Right renal pelvis (tissue), 4 donors: ENCODE data around the gene SNRNP35. TPM values are rescaled to one million over a fixed set of nuclear protein-coding genes. Genes with fewer than 3 reads are reported as not detected.
"Not testable (repeated sequence)": the region's sequence is repeated elsewhere in the genome, so short reads cannot be mapped to it uniquely, and the experiment has no call there.

Experiments used
- DNase-seq, 4 donors: peaks; one replicate each; pipeline ENCODE4 v3.0.0-alpha.2; 2013; ENCODE audit warnings: low read depth in 4 of 4, low spot score in 3 of 4, missing footprints in 1 of 4
- polyA plus RNA-seq, 4 donors: library from polyadenylated mRNA; unstranded; fragments of 120-200 nt; gene quantifications; one replicate each; pipeline ENCODE4 v1.2.1, GENCODE V29; 2013; ENCODE audit not compliant: insufficient read length in 4 of 4

The SNRNP35 gene, protein sequence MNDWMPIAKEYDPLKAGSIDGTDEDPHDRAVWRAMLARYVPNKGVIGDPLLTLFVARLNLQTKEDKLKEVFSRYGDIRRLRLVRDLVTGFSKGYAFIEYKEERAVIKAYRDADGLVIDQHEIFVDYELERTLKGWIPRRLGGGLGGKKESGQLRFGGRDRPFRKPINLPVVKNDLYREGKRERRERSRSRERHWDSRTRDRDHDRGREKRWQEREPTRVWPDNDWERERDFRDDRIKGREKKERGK
- polyA plus RNA-seq = 10 to 100 TPM; 34.5 to 39.2 (median 38.4) TPM

DNA sequence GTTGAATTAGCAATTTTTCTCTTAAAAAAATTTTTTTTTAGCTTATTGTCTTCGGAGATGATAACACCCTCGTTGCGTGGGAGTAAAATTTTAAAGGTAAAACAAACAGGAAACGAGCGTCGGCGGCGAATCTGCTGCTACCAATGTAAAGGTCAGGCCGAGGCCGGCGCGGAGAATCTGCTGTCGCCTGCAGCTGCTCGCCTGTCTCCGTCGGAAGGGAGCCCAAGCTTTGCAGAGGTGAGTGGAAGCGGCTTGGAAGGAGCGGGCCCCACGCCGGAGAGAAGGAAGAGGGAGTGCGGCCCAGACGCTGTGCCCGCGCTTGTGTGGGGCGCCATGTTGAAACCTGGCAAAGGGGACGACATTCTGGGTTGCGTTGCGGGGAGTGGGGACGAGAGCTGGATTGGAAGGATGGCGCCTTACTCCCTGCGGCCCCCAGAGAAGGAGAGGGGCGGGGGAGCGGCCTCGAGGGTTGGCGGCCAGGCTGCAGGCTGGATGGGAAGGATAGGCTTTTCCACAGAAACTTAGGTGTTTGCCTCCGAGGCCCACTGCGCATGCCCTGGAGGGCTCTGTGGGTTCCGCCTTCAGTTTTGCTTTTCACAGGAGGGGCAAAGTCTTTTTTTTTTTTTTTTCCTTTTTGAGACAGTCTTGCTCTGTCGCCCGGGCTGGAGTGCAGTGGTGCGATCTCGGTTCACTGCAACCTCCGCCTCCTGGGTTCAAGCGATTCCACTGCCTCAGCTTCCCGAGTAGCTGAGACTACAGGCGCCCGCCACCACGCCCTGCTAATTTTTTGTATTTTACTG, at the start of gene SNRNP35:
TSS of gene SNRNP35 (plus strand) at position 160 of the 800 bp plus-strand sequence. CDS start 7,402 bp downstream, outside the sequence.
- peak; percentile 75 to 83 (median 79) for DNase-seq

DNA sequence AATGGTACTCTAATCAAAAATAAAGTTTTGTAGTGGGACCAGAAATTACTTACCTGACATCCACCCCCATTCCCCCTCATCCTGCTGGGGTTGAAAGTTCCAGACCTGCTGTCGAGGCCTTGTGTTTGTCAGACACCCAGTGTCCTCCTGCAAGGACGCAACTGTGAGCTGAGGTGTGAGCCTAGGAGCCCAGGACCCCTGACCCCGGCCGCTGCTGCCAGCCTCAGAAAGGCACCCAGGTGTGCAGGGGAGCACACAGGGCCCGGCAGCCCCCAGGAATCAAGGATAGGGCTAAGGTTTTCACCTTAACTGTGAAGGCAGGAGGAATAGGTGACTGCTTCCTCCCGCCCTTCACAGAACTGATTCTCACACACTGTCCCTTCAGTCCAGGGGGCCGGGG, 49.3 kb upstream of the SNRNP35 start:
- DNase-seq = not testable (repeated sequence)

DNA sequence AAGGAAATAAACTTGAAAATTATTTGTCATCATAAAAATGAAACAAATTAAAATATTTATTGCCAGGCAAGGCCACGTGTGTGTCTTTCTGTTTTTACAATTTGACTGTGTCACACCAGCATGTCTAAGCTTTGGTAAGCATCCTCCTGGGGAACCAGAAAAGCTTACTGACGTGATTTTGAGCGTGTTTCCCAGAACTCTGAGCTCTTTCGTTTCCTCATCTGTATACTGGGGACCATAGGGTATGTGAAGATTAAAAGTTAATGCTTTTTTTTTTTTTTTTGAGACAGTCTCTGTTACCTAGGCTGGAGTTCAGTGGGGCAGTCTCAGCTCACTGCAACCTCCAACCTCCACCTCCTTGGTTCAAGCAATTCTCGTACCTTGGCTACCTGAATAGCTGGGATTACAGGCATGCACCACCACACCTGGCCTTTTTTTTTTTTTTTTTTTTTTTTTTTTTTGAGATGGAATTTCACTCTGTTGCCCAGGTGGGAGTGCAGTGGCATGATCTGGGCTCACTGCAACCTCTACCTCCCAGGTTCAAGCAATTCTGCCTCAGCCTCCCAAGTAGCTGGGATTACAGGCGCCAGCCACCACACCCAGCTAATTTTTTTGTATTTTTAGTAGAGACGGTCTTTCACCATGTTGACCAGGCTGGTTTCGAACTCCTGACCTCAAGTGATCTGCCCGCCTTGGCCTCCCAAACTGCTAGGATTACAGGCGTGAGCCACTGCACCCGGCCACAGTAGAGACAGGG, 48.5 kb upstream of the SNRNP35 start:
- not testable (repeated sequence) for DNase-seq

DNA sequence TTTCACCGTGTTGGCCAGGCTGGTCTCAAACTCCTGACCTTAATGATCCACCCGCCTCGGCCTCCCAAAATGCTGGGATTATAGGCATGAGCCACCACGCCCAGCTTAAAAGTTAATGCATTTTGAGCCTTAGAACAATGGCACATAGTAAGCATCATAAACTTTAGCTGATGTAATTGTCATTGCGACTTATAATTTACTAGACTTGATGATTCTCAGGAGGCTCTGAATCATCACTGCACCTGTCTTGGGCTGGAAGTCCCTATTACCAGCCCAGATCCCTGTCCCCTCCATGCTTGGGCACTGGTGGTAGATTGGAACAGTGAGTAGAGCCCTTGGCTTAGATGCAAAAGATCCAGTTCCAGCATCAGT, 47.9 kb upstream of the SNRNP35 start:
- no peak for DNase-seq

DNA sequence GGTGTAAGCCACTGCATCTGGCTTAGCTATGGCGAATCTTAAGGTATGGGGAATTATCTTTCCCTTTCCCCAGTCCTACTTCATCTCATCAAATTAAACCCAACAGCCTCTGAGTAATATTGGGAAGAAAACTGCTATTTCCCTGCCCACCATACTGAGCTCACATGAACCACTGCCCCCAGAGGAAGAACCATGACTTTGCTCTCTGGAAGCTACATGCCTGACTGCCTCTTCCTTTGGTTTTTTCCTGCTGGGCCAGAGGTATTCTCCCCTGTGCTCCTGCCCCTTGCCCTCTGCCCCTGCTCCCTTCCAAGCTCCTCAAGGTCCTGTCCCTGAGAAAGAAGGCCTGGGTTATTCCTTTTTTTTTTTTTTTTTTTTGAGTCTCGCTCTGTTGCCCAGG, 36.6 kb upstream of the SNRNP35 start:
- no peak for DNase-seq

DNA sequence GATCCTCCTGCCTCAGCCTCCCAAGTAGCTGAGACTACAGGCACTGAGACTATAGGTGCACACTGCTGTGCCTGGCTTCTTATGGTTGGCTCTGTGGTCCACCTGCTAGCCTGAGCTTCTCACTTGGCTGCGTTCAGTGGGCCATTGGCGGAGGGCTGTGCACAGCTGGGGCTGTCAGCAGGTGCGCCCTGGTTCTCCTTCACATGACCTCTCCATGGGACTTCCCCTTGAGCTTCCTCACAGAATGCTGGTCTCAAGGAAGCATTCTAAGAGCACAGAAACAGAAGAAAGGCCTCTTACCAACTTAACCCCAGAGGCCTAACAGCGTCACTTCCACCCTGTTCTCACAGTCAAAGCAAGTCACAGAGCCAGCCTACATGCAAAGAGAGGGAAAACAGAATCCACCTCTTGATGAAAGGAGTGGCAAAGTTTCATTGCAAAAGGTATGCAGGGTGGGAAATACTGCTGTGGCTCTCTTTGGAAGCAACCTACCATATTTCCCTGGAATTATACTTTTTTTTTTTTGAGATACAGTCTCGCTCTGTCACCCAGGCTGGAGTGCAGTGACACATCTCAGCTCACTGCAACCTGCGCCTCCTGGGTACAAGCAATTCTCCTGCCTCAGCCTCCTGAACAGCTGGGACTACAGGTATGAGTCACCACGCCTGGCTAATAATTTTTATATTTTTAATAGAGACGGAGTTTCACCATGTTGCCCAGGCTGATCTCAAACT, 30.7 kb upstream of the SNRNP35 start:
- no peak for DNase-seq

DNA sequence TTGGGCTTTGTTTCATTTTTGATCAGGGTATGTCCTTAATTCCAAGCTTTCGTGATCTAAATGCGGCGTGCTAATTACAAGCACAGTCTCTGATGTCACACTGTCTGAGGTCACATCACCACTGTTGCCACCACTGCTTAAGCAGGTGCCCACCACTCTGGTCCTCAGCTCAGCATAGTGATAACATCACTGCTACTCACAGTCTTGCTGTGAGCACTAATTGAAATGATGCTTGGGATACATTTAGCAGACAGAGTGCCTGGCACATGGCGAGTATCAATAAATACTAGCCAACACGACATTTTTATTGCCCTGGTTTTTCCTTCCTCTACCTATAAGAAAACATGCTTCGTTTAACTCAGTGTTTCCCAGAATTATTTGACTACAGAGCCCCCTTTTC, 29.3 kb upstream of the SNRNP35 start:
- DNase-seq = no peak

DNA sequence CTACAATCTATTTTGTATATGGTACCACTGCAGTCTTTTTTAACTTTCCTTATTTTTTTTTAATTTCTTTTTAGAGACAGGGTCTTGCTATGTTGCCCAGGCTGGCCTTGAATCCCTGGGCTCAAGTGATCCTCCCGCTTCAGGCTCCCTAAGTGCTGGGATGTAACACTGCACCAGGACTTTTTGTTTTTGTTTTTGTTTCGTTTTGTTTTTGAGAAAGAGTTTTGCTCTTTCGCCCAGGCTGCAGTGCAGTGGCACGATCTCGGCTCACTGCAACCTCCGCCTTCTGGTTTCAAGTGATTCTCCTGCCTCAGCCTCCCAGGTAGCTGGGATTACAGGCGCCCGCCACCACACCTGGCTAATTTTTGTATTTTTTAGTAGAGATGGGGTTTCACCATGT, 28.8 kb upstream of the SNRNP35 start:
- DNase-seq = not testable (repeated sequence)

DNA sequence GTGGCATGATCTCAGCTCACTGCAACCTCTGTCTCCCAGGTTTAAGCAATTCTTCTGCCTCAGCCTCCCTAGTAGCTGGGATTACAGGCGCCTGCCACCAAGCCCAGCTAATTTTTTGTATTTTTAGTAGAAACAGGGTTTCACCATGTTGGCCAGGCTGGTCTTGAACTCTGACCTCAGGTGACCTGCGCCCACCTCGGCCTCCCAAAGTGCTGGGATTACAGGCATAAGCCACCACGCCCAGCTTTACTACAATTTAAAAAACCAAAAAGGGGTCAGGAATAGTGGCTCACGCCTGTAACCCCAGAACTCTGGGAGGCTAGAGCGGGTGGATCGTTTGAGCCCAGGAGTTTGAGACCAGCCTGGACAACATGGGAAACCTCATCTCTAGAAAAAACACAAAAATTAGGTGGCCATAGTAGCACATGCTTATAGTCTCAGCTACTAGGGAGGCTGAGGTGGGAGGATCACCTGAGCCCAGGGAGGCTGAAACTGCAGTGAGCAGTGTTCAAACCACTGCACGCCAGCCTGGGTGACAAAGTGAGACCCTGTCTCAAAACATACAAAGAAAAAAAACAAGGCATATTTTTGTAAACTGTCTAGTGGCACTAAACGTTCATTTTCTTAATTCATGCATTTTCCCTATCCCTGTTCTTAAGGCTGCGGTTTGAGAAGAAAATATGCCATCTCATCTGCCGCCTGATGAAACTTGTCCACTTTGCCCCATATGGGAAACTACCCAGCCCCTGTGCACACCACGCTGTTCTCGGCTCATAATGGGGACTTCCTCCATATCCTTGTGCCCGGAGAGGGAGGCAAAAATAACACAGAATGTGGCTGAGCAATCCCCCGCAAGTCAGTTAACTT, 25.8 kb upstream of the SNRNP35 start:
- not testable (repeated sequence) for DNase-seq

DNA sequence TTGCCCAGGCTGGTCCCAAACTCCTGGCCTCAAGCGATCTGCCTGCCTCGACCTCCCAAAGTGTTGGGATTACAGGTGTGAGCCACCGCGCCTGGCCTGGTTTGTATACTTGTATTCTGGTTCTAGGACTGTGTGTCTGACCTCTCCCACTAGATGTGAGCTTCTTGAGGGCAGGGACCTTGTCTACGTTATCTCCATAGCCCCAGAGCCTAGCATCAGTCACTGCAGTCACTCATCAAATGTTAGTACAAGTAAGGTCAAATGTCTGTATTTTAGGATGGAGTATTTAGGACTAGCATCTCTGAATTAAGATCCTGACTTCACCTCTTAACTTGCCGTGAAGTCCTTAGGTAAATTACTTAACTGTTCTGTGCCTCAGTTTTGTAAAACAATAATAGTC, 24.3 kb upstream of the SNRNP35 start:
- no peak for DNase-seq

DNA sequence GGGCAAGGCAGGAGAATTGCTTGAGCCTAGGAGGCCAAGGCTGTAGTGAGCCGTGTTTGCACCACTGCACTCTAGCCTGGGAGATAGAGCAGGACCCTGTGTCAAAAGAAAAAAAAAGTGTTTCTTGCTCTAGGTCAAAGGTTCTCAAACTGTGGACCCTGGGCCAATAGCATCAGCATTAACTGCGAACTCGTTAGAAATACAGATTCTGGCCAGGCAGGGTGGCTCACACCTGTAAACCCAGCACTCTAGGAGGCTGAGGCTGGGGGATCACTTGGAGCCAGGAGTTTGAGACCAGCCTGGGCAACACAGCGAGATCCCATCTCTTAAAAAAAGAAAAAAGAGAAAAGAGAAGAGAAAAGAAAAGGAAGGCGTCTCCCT, 22.3 kb upstream of the SNRNP35 start:
- DNase-seq = no peak

DNA sequence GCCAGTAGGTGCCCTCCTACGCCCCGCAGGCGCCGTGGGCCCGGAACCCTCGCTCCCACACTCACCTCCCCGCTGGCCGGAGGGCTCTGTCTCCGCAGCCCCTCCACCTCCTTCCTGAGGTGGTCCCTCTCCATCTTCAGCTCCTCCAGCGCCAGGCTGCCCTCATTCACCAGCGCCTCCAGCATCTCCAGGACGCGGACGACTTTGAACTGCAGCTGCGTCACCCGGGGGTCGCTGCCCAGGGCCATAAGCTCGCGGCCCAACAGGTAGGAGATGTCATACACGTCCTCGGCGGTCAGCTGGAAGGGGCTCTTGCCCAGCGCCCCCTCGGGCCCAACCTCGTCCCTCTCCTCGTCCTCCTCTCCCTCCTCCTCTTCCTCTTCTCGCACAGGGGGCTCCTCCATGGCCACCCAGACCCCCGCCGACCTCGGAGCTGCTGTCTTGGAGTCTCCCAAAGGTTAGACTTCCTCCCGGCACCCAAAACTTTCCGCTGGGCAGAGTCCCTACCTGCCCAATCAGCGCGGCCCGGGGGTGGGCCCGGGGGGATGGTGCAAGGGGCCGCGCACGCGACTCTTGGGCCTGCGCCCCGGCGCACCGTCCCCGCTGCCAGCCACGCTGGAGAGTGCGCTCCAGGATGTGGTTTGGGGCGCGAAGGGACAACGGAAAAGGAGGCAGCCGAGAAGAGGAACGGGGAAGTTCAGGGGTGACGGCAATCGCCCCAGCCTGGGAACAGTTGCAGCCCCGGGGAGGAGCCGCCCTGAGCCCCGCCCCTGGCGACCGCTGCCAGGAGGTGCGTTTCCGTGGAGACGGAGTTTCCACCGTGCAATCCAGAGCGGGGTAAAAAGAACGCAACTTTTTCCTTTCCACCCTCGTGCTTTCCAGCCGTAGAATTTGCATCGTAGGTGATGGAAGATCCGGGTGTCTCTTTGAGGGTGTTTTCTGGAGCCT, 21.6 kb upstream of the SNRNP35 start, which contains the start of gene RILPL2:
TSS of gene RILPL2 (minus strand) at position 668 of the 948 bp plus-strand sequence. CDS start at position 404, 264 bp downstream.
- peak in 2 of 4 donors; percentile 61 to 66 for DNase-seq

DNA sequence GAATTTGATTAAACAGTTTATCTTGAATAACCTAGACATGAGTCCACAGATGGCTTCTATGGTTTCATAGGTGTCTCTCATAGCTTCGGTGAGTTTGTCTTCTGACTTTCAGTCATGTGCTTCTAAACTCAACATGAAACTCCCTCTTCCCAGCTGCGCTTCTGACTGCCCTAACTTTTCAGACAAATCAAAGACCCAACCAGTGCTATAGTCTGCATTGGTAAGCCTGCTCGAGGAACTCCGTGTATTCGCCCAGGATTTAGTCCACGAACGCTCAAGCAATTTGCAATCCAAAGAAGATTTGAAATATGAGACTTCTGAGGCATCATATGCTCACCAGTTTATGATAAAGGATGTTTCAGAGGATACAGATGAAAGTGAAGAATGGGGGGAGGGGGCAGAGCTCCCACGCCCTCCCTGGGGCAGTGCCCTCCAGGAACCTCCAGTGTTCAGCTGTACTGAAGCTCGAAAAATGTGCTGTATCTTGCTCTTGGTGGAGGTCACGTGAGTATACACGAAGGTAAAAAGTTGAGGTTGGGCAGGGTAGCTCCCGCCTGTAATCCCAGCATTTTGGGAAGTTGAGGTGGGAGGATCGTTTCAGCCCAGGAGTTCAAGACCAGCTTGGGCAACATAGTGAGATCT, 16.3 kb upstream of the SNRNP35 start:
- DNase-seq = no peak

DNA sequence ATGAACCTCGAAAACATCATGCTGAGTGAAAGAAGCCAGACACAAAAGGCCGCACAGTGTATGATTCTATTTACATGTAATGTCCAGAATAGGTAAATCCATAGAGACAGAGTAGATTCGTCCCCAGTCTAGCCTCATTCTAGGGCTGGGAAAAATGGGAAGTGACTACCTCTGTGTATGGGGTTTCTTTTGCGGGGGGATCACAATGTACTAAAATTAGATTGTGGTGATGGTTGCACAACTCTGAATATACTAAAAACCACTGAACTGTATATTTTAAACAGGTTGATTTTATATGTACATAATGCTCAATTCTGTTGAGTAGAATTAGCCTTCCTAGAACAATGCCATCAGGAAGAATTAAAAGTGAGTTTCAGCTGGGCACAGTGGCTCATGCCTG, 15.2 kb upstream of the SNRNP35 start:
- DNase-seq = no peak

DNA sequence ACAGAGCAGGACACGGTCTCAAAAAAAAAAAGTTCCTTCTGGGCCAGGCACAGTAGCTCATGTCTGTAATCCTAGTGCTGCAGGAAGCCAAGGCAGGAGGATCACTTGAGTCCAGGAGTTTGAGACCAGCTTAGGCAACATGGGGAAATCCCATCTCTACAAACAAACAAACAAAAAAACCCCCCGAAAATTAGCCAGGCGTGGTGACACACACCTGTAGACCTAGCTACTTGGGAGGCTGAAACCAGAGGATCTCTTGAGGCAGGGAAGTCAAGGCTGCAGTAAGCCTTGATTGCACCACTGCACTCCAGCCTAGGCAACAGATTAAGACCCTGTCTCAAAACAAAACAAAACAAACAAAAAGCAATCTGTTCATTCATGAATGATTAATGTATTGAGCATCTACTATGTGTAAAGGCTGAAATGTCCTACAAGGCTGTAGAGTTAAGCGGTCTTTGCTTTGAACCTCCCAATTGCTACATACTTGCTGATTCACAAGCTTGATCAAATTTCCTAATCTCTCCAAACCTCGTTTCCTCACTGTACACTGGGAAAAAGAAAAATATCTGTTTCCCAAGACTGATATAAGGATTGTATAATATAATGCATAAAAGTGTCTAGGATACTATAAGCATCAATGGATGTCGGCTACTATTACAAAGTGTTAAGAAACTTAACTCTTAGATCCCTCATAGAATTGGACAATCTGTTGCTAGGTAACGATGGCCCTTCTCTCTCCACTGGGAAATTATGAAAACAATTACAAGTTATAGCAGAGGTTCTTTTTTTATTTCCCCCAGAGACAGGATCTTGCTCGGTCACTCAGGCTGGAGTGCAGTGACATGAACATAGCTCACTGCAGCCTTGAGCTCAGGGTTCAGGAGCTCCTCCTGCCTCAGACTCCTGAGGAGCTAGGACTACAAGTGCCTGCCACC, 13.6 kb upstream of the SNRNP35 start:
- DNase-seq = no peak

DNA sequence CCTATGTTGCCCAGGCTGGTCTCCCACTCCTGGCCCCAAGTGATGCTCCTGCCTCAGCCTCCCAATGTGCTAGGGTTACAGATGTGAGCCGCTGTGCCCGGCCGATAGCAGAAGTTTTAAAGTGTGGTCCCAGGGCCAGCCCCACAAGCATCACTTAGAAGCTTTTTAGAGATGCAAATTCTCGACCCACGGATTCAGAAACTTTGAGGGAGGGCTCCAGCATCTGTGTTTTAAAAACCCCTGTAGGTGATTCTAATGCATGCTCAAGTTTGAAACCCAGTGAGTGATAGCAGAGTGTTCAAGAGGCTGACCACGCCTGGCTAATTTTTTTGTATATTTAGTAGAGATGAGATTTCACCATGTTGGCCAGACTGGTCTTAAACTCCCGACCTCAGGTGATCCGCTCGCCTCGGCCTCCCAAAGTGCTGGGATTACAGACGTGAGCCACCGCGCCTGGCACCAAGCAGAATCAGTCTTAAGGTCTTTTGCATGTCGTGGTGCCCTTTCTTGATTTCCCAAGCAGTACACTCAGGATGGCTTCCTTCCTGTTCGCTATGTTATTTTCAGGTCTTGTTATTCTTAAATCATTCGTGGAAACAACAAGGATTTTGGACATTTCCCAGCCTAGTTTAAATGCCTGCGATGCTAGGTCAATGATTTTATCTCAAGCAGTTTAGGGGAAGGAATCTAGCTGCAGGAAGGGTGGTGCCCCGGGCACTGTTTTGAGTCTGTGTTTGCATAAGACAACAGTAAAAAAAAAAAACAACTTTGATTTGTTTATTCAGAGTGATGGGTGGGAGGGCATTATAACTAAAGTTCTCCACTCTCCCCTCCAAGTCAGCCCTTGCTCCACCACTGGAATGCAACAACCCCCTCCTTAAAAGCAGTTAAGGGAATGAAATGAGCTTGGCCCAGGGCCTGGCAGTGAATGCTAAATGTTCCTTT, 12.3 kb upstream of the SNRNP35 start:
- DNase-seq = no peak
